HEK293 (cell line): ENCODE data around the gene CC2D1A.

ENCODE experiments used
- CTCF ChIA-PET: fragments of 350-600 bp; formaldehyde crosslinking; extraction: SDS; loops from one replicate; lab custom pipeline; 2021; ENCODE audit warnings: antibody characterized with exemption; lab: Yijun Ruan, JAX
- POLR2A ChIA-PET: fragments of 300-600 bp; formaldehyde crosslinking; extraction: SDS; loops from one replicate; lab custom pipeline; 2020; ENCODE audit warnings: antibody characterized with exemption, inconsistent platforms; lab: Yijun Ruan, JAX
- H3K27ac ChIP-seq: fragments of 200-500 bp; sonication (Bioruptor generic); 2 replicates; pipeline ENCODE4 v1.5.1; 2014; ENCODE audit warnings: low read depth, low read length, control low read depth, inconsistent platforms; ENCODE audit errors: extremely low read depth
- H3K36me3 ChIP-seq, 2 experiments: fragments of 200-500 bp in 1 of 2; sonication (Bioruptor generic) in 1 of 2; 1 replicate in 1 of 2; 2 replicates in 1 of 2; pipeline ENCODE4 v1.5.1; 2014 to 2017; ENCODE audit warnings: inconsistent platforms in 2 of 2, low read length in 2 of 2; ENCODE audit not compliant: control insufficient read depth in 2 of 2, insufficient read depth in 1 of 2
- H3K4me1 ChIP-seq: fragments of 200-500 bp; sonication (Bioruptor generic); 2 replicates; pipeline ENCODE4 v1.5.1; 2014; ENCODE audit warnings: mild to moderate bottlenecking, low read length, inconsistent platforms; ENCODE audit not compliant: control insufficient read depth, insufficient read depth
- H3K4me3 ChIP-seq: 2 replicates; pipeline ENCODE4 v1.5.1; 2011; ENCODE audit warnings: low read depth, mild to moderate bottlenecking, control low read depth, low read length, moderate library complexity
- H3K9me3 ChIP-seq: fragments of 200-500 bp; sonication (Bioruptor generic); 2 replicates; pipeline ENCODE4 v1.5.1; 2014; ENCODE audit warnings: low read depth, low read length, inconsistent platforms; ENCODE audit not compliant: control insufficient read depth, insufficient read depth
- RBAK ChIP-seq: fragments of 450-650 bp; formaldehyde crosslinking; IDR thresholded peaks from 2 replicates; pipeline ENCODE4 v1.5.1; 2016; ENCODE audit warnings: missing biosample characterization, missing genetic modification characterization
- SETDB1 ChIP-seq: IDR thresholded peaks from one replicate; pipeline ENCODE4 v1.6.1; 2017; ENCODE audit warnings: mild to moderate bottlenecking, low read length, moderate library complexity, mixed read lengths; ENCODE audit not compliant: insufficient read length
- SP2 ChIP-seq: fragments of 450-650 bp; formaldehyde crosslinking; IDR thresholded peaks from 2 replicates; pipeline ENCODE4 v1.5.1; 2016; ENCODE audit warnings: missing biosample characterization, missing genetic modification characterization
- TCF7L2 ChIP-seq: IDR thresholded peaks from 2 replicates; pipeline ENCODE4 v1.6.1; 2011; ENCODE audit warnings: low read depth, mild to moderate bottlenecking, inconsistent platforms, low read length, moderate library complexity, borderline replicate concordance
- ZBTB8A ChIP-seq: fragments of 450-650 bp; formaldehyde crosslinking; IDR thresholded peaks from 2 replicates; pipeline ENCODE4 v1.5.1; 2016; ENCODE audit warnings: missing biosample characterization, missing genetic modification characterization
- ZIC2 ChIP-seq: fragments of 450-650 bp; formaldehyde crosslinking; IDR thresholded peaks from 2 replicates; pipeline ENCODE4 v1.5.1; 2016; ENCODE audit warnings: missing biosample characterization, missing genetic modification characterization
- ZNF121 ChIP-seq: fragments of 450-650 bp; formaldehyde crosslinking; IDR thresholded peaks from 2 replicates; pipeline ENCODE4 v1.5.1; 2016; ENCODE audit warnings: missing biosample characterization, missing genetic modification characterization
- ZNF174 ChIP-seq: fragments of 450-650 bp; formaldehyde crosslinking; IDR thresholded peaks from 2 replicates; pipeline ENCODE4 v1.5.0; 2017; ENCODE audit warnings: missing biosample characterization, mild to moderate bottlenecking, missing genetic modification characterization
- ZNF23 ChIP-seq: fragments of 450-650 bp; formaldehyde crosslinking; IDR thresholded peaks from 2 replicates; pipeline ENCODE4 v1.5.1; 2016; ENCODE audit warnings: missing biosample characterization, missing genetic modification characterization, borderline replicate concordance
- ZNF341 ChIP-seq: fragments of 450-650 bp; formaldehyde crosslinking; IDR thresholded peaks from 2 replicates; pipeline ENCODE4; 2016; ENCODE audit warnings: low read depth, missing biosample characterization, missing genetic modification characterization
- ZNF362 ChIP-seq: fragments of 450-650 bp; formaldehyde crosslinking; IDR thresholded peaks from 2 replicates; pipeline ENCODE4 v1.5.1; 2016; ENCODE audit warnings: missing biosample characterization, missing genetic modification characterization
- ZNF473 ChIP-seq: fragments of 450-650 bp; formaldehyde crosslinking; IDR thresholded peaks from 2 replicates; pipeline ENCODE4 v1.5.1; 2017; ENCODE audit warnings: missing biosample characterization, missing genetic modification characterization
- ZNF600 ChIP-seq: fragments of 450-650 bp; formaldehyde crosslinking; IDR thresholded peaks from 2 replicates; pipeline ENCODE4 v1.5.1; 2016; ENCODE audit warnings: missing biosample characterization, missing genetic modification characterization
- ZNF610 ChIP-seq: fragments of 450-650 bp; formaldehyde crosslinking; IDR thresholded peaks from 2 replicates; pipeline ENCODE4 v1.5.1; 2016; ENCODE audit warnings: missing biosample characterization, missing genetic modification characterization, borderline replicate concordance
- ZNF670 ChIP-seq: fragments of 450-650 bp; formaldehyde crosslinking; IDR thresholded peaks from 2 replicates; pipeline ENCODE4 v1.5.1; 2016; ENCODE audit warnings: missing biosample characterization, missing genetic modification characterization, low read depth
- ZNF701 ChIP-seq: fragments of 450-650 bp; formaldehyde crosslinking; IDR thresholded peaks from 2 replicates; pipeline ENCODE4 v1.5.1; 2016; ENCODE audit warnings: missing biosample characterization, missing genetic modification characterization
- ZNF768 ChIP-seq: fragments of 450-650 bp; formaldehyde crosslinking; IDR thresholded peaks from 2 replicates; pipeline ENCODE4 v1.5.1; 2018; ENCODE audit warnings: missing biosample characterization, mild to moderate bottlenecking, missing genetic modification characterization
- TF ChIP-seq, protein P1 (sequence below): fragments of 450-650 bp; formaldehyde crosslinking; IDR thresholded peaks from 2 replicates; pipeline ENCODE4 v1.5.1; 2016; ENCODE audit warnings: missing biosample characterization, missing genetic modification characterization

The CC2D1A gene

GRCh38 chr19:13930402-13930801 lies 24.4 kb downstream of the CC2D1A start:
- POLR2A ChIA-PET: interaction anchor here (0.7 to 1.8 kb wide), 3 partner anchors 9 to 196 kb away, joined by 3 to 7 read pairs (median 4); no protein-coding TSS in a partner anchor
- Histone ChIP-seq H3K4me3 (no peak overlapping the region), H3K9me3 (no peaks in the 10 kb centered on the region), H3K4me1 (no peaks in the 10 kb centered on the region), H3K36me3 (peaks cover 3 to 41% of the 10 kb centered on the region in 2 experiments; a peak in 2 of 3 replicates), H3K27ac (no peak overlapping the region)
- CTCF ChIA-PET: interaction anchor here (1.0 kb wide), 2 partner anchors 23 to 145 kb away, joined by 4 to 5 read pairs; no protein-coding TSS in a partner anchor
- TF ChIP-seq SP2 (tag by site-specific recombination): peak; percentile 24; the same call in 1 of the 2 replicates
- TF ChIP-seq ZNF473: no peak
- no peak for TF ChIP-seq RBAK
- TF ChIP-seq ZNF768 (tag by site-specific recombination): no peak
- TF ChIP-seq ZNF341 (tag by site-specific recombination): no peak
- no peak for TF ChIP-seq ZNF701 (tag by site-specific recombination)
- TF ChIP-seq ZNF600 (tag by site-specific recombination): 0 out of 2 replicates have a peak, but pooled peaks have one; percentile 28
- no peak for TF ChIP-seq ZNF670
- no peak for TF ChIP-seq ZNF610 (tag by site-specific recombination)

- Histone ChIP-seq H3K36me3 (peaks cover 0 to 34% of the 10 kb centered on the region in 2 experiments; a peak in 2 of 3 replicates), H3K27ac (no peak overlapping the region), H3K4me3 (no peak overlapping the region)
- CTCF ChIA-PET: interaction anchor here (1.0 kb wide), 1 partner anchor 144 kb away, joined by 5 read pairs; no protein-coding TSS in a partner anchor
- TF ChIP-seq ZIC2 (peak; percentile 20; the same call in 1 of the 2 replicates), ZNF362 (tag by site-specific recombination) (no peak)
- TF ChIP-seq, all 188 proteins: peak for 1
- POLR2A ChIA-PET: interaction anchor here (0.6 to 1.8 kb wide), 4 partner anchors 10 to 167 kb away, joined by 3 to 7 read pairs (median 4); no protein-coding TSS in a partner anchor
- Histone ChIP-seq H3K9me3 (no peaks in the 10 kb centered on the region), H3K4me1 (no peaks in the 10 kb centered on the region)
Measured at GRCh38 chr19:13931391-13932148, 25.6 kb downstream of the CC2D1A start.

- Histone ChIP-seq H3K9me3 (no peaks in the 10 kb centered on the region), H3K4me1 (no peaks in the 10 kb centered on the region), H3K36me3 (peaks cover 0 to 28% of the 10 kb centered on the region in 2 experiments; a peak in 2 of 3 replicates), H3K4me3 (no peak overlapping the region), H3K27ac (no peak overlapping the region)
- TF ChIP-seq, protein P1, sequence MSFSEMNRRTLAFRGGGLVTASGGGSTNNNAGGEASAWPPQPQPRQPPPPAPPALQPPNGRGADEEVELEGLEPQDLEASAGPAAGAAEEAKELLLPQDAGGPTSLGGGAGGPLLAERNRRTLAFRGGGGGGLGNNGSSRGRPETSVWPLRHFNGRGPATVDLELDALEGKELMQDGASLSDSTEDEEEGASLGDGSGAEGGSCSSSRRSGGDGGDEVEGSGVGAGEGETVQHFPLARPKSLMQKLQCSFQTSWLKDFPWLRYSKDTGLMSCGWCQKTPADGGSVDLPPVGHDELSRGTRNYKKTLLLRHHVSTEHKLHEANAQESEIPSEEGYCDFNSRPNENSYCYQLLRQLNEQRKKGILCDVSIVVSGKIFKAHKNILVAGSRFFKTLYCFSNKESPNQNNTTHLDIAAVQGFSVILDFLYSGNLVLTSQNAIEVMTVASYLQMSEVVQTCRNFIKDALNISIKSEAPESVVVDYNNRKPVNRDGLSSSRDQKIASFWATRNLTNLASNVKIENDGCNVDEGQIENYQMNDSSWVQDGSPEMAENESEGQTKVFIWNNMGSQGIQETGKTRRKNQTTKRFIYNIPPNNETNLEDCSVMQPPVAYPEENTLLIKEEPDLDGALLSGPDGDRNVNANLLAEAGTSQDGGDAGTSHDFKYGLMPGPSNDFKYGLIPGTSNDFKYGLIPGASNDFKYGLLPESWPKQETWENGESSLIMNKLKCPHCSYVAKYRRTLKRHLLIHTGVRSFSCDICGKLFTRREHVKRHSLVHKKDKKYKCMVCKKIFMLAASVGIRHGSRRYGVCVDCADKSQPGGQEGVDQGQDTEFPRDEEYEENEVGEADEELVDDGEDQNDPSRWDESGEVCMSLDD: no peak
- TF ChIP-seq TCF7L2 (no peak), ZNF121 (tag by site-specific recombination) (peak; percentile 95), ZBTB8A (tag by site-specific recombination) (no peak), SETDB1 (no peak), ZNF174 (tag by site-specific recombination) (no peak), ZNF23 (tag by site-specific recombination) (no peak)
- ChIA-PET POLR2A (interaction anchor here (1.8 kb wide), 1 partner anchor 11 kb away, joined by 7 read pairs; no protein-coding TSS in a partner anchor), CTCF (no interaction called here)
Measured at GRCh38 chr19:13932149-13932637, 26.2 kb downstream of the CC2D1A start.
